DOHH2 (cell line): ENCODE measurements around the gene CERS6.

ENCODE experiments used
- CTCF ChIP-seq: fragments of 200-600 bp; sonication (generic); IDR thresholded peaks from one replicate; pipeline ENCODE4 v1.5.1; 2014; ENCODE audit warnings: antibody characterized with exemption, mild to moderate bottlenecking, low read depth, low read length; ENCODE audit not compliant: poor library complexity, severe bottlenecking
- EZH2phosphoT487 ChIP-seq: fragments of 200-600 bp; sonication (generic); IDR thresholded peaks from 2 replicates; pipeline ENCODE4 v1.6.1; 2017; ENCODE audit warnings: borderline replicate concordance, mild to moderate bottlenecking, antibody characterized with exemption, low read length, moderate library complexity, mixed read lengths

- TF ChIP-seq CTCF (no peak), EZH2phosphoT487 (no peak)
Measured at GRCh38 chr2:168454737-168455644, 1.1 kb upstream of the CERS6 start.
